Stimulated activated naive B cell treated with anti-CD40 and anti-IgM and Interleukin-4, amounts not matched to agents 10 μg/mL and 1 μg/mL and 100 μg/mL, for 72 hours (primary cell): ENCODE measurements around the gene SLFN12L.
A peak's percentile ranks its signal among the peaks of the same experiment; 100 is the strongest.
"Not testable (repeated sequence)": the region's sequence is repeated elsewhere in the genome, so short reads cannot be mapped to it uniquely, and the experiment has no call there.

Experiments used
- ATAC-seq, 2 donors: fragments of 150-1000 bp; cut with Tn5 transposase; replicated peaks; 2 replicates each; pipeline ENCODE4 v1.10.0; 2021; ENCODE audit warnings: moderate library complexity in 1 of 2
- DNase-seq: peaks from one replicate; pipeline ENCODE4 v3.0.0; 2021
- H3K27ac Mint-ChIP-seq: one replicate; pipeline ENCODE4 v1.8.0; 2022; ENCODE audit warnings: mild to moderate bottlenecking, mixed read lengths
- H3K27me3 Mint-ChIP-seq, 2 donors: one replicate each; pipeline ENCODE4 v1.8.0; 2022; ENCODE audit warnings: mixed read lengths in 2 of 2
- H3K36me3 Mint-ChIP-seq, 2 donors: one replicate each; pipeline ENCODE4 v1.8.0; 2022; ENCODE audit warnings: mixed read lengths in 2 of 2, mild to moderate bottlenecking in 1 of 2
- H3K4me1 Mint-ChIP-seq, 2 donors: one replicate each; pipeline ENCODE4 v1.8.0; 2022; ENCODE audit warnings: mixed read lengths in 2 of 2, mild to moderate bottlenecking in 1 of 2
- H3K4me3 Mint-ChIP-seq, 2 donors: one replicate each; pipeline ENCODE4 v1.8.0; 2022; ENCODE audit warnings: mild to moderate bottlenecking in 2 of 2, mixed read lengths in 2 of 2, moderate library complexity in 1 of 2
- H3K9me3 Mint-ChIP-seq, 2 donors: one replicate each; pipeline ENCODE4 v1.8.0; 2022; ENCODE audit warnings: mixed read lengths in 2 of 2, mild to moderate bottlenecking in 1 of 2

Gene SLFN12L

GRCh38 chr17:35537601-35538141 is at the start of gene SLFN12L:
Gene SLFN12L, minus strand, starts transcription at chr17:35537678. Its CDS starts 15,314 bp downstream, at chr17:35522364.
- Mint-ChIP-seq H3K27me3 (no peaks in the 10 kb centered on the region), H3K4me3 (peak within 1 kb of the TSS; percentile 66 to 73), H3K27ac (peak within 1 kb of the TSS; percentile 82), H3K4me1 (peaks cover 25 to 54% of the 10 kb centered on the region in 2 donors), H3K9me3 (no peaks in the 10 kb centered on the region), H3K36me3 (no peaks in the 10 kb centered on the region)
- ATAC-seq (peak; percentile 71), DNase-seq (no peak)

GRCh38 chr17:35586569-35587073 is 49.1 kb upstream of the SLFN12L start:
- peaks cover 4 to 9% of the 10 kb centered on the region in 2 donors for H3K36me3 Mint-ChIP-seq
- H3K27me3 Mint-ChIP-seq, result no peaks in the 10 kb centered on the region
- no peak for DNase-seq
- no peaks in the 10 kb centered on the region for H3K9me3 Mint-ChIP-seq
- peak; percentile 6 to 7 for ATAC-seq
- H3K4me1 Mint-ChIP-seq, result peaks cover 12 to 32% of the 10 kb centered on the region in 2 donors
- H3K27ac Mint-ChIP-seq, result peak overlapping the region; percentile 95
- peak overlapping the region; percentile 91 to 93 for H3K4me3 Mint-ChIP-seq

- DNase-seq, result no peak
- H3K4me1 Mint-ChIP-seq, result peaks cover 8 to 14% of the 10 kb centered on the region in 2 donors
- H3K4me3 Mint-ChIP-seq, result no peak overlapping the region
- ATAC-seq, result no peak
- H3K27ac Mint-ChIP-seq, result no peak overlapping the region
- H3K27me3 Mint-ChIP-seq, result no peaks in the 10 kb centered on the region
- no peaks in the 10 kb centered on the region for H3K9me3 Mint-ChIP-seq
- peaks cover 4 to 6% of the 10 kb centered on the region in 2 donors for H3K36me3 Mint-ChIP-seq
Measured at GRCh38 chr17:35584061-35584460, 46.6 kb upstream of the SLFN12L start.

- Mint-ChIP-seq H3K36me3 (peaks cover 1 to 12% of the 10 kb centered on the region in 2 donors), H3K27ac (peak overlapping the region; percentile 99), H3K9me3 (no peaks in the 10 kb centered on the region), H3K4me1 (peaks cover 15 to 24% of the 10 kb centered on the region in 2 donors), H3K4me3 (peak overlapping the region; percentile 97 to 100), H3K27me3 (no peaks in the 10 kb centered on the region)
- DNase-seq (no peak), ATAC-seq (peak in 1 of 2 donors; percentile 31)
Measured at GRCh38 chr17:35578929-35579432, 41.5 kb upstream of the SLFN12L start.

GRCh38 chr17:35578197-35578928 is 40.9 kb upstream of the SLFN12L start, which contains the start of gene PEX12:
Gene PEX12, minus strand, starts transcription at chr17:35578571. Its CDS starts 550 bp downstream, at chr17:35578021.
- H3K4me3 Mint-ChIP-seq, result peak within 1 kb of the TSS; percentile 97 to 100
- no peaks in the 10 kb centered on the region for H3K27me3 Mint-ChIP-seq
- H3K4me1 Mint-ChIP-seq, result peaks cover 15 to 24% of the 10 kb centered on the region in 2 donors
- peak within 1 kb of the TSS; percentile 99 for H3K27ac Mint-ChIP-seq
- ATAC-seq, result peak; percentile 96 to 97
- H3K36me3 Mint-ChIP-seq, result peaks cover 1 to 12% of the 10 kb centered on the region in 2 donors
- peak; percentile 86 for DNase-seq
- H3K9me3 Mint-ChIP-seq, result no peaks in the 10 kb centered on the region

- peaks cover 15 to 24% of the 10 kb centered on the region in 2 donors for H3K4me1 Mint-ChIP-seq
- H3K4me3 Mint-ChIP-seq, result peak overlapping the region; percentile 97 to 100
- H3K27ac Mint-ChIP-seq, result peak overlapping the region; percentile 99
- DNase-seq, result no peak
- peaks cover 1 to 12% of the 10 kb centered on the region in 2 donors for H3K36me3 Mint-ChIP-seq
- H3K9me3 Mint-ChIP-seq, result no peaks in the 10 kb centered on the region
- H3K27me3 Mint-ChIP-seq, result no peaks in the 10 kb centered on the region
- peak in 1 of 2 donors; percentile 14 for ATAC-seq
Measured at GRCh38 chr17:35577830-35578196, 40.3 kb upstream of the SLFN12L start.

- Mint-ChIP-seq H3K4me1 (peaks cover 15 to 30% of the 10 kb centered on the region in 2 donors), H3K9me3 (no peaks in the 10 kb centered on the region), H3K36me3 (peaks cover 3 to 18% of the 10 kb centered on the region in 2 donors), H3K27ac (no peak overlapping the region), H3K27me3 (no peaks in the 10 kb centered on the region), H3K4me3 (no peak overlapping the region)
- DNase-seq (no peak), ATAC-seq (no peak)
Measured at GRCh38 chr17:35575759-35576158, 38.3 kb upstream of the SLFN12L start.

- H3K27ac Mint-ChIP-seq, result no peak overlapping the region
- ATAC-seq, result no peak
- peaks cover 20 to 40% of the 10 kb centered on the region in 2 donors for H3K4me1 Mint-ChIP-seq
- peaks cover 8 to 21% of the 10 kb centered on the region in 2 donors for H3K36me3 Mint-ChIP-seq
- peak overlapping the region; percentile 50 to 84 for H3K4me3 Mint-ChIP-seq
- DNase-seq, result no peak
- H3K27me3 Mint-ChIP-seq, result no peaks in the 10 kb centered on the region
- no peaks in the 10 kb centered on the region for H3K9me3 Mint-ChIP-seq
Measured at GRCh38 chr17:35569405-35569804, 31.9 kb upstream of the SLFN12L start.

- H3K9me3 Mint-ChIP-seq, result no peaks in the 10 kb centered on the region
- peak overlapping the region; percentile 98 for H3K27ac Mint-ChIP-seq
- H3K4me3 Mint-ChIP-seq, result peak overlapping the region; percentile 84
- peaks cover 8 to 19% of the 10 kb centered on the region in 2 donors for H3K36me3 Mint-ChIP-seq
- H3K4me1 Mint-ChIP-seq, result peaks cover 20 to 40% of the 10 kb centered on the region in 2 donors
- DNase-seq (no peak), ATAC-seq (peak; percentile 19 to 29)
- no peaks in the 10 kb centered on the region for H3K27me3 Mint-ChIP-seq
Measured at GRCh38 chr17:35568561-35568960, 31.1 kb upstream of the SLFN12L start.

GRCh38 chr17:35566968-35567367 is 29.5 kb upstream of the SLFN12L start:
- no peaks in the 10 kb centered on the region for H3K9me3 Mint-ChIP-seq

GRCh38 chr17:35563181-35563580 is 25.7 kb upstream of the SLFN12L start:
- H3K27me3 Mint-ChIP-seq, result peaks cover 7 to 15% of the 10 kb centered on the region in 2 donors
- H3K36me3 Mint-ChIP-seq, result not testable (repeated sequence)

More at GRCh38 chr17:35566968-35567367, 29.5 kb upstream of the SLFN12L start:
- peaks cover 20 to 40% of the 10 kb centered on the region in 2 donors for H3K4me1 Mint-ChIP-seq
- no peaks in the 10 kb centered on the region for H3K27me3 Mint-ChIP-seq
- peak overlapping the region; percentile 79 for H3K27ac Mint-ChIP-seq
- peaks cover 6 to 16% of the 10 kb centered on the region in 2 donors for H3K36me3 Mint-ChIP-seq
- DNase-seq (no peak), ATAC-seq (no peak)
- peak overlapping the region; percentile 67 to 84 for H3K4me3 Mint-ChIP-seq

GRCh38 chr17:35560703-35561102 is 23.2 kb upstream of the SLFN12L start, which contains the start of gene SLFN14:
Gene SLFN14, minus strand, starts transcription at chr17:35560819. Its CDS starts 2,757 bp downstream, at chr17:35558062.
- H3K27me3 Mint-ChIP-seq, result peaks cover 20 to 27% of the 10 kb centered on the region in 2 donors
- H3K4me1 Mint-ChIP-seq, result peaks cover 5 to 12% of the 10 kb centered on the region in 2 donors
- no peak within 1 kb of the TSS for H3K4me3 Mint-ChIP-seq
- no peak for DNase-seq
- ATAC-seq, result peak; percentile 67 to 80
- no peaks in the 10 kb centered on the region for H3K9me3 Mint-ChIP-seq
- H3K36me3 Mint-ChIP-seq, result no peaks in the 10 kb centered on the region
- H3K27ac Mint-ChIP-seq, result no peak within 1 kb of the TSS

More at GRCh38 chr17:35563181-35563580, 25.7 kb upstream of the SLFN12L start:
- H3K4me3 Mint-ChIP-seq, H3K9me3 Mint-ChIP-seq, H3K27ac Mint-ChIP-seq, DNase-seq, ATAC-seq: not testable (repeated sequence)
- H3K4me1 Mint-ChIP-seq, result peaks cover 10 to 25% of the 10 kb centered on the region in 2 donors

GRCh38 chr17:35559495-35560210 is 22.2 kb upstream of the SLFN12L start:
- peaks cover 20 to 27% of the 10 kb centered on the region in 2 donors for H3K27me3 Mint-ChIP-seq
- no peaks in the 10 kb centered on the region for H3K36me3 Mint-ChIP-seq
- peaks cover 5 to 12% of the 10 kb centered on the region in 2 donors for H3K4me1 Mint-ChIP-seq

GRCh38 chr17:35557353-35557752 is 19.9 kb upstream of the SLFN12L start:
- H3K27me3 Mint-ChIP-seq, result peaks cover 27% of the 10 kb centered on the region in 2 donors
- no peaks in the 10 kb centered on the region for H3K9me3 Mint-ChIP-seq
- DNase-seq (no peak), ATAC-seq (no peak)
- H3K4me1 Mint-ChIP-seq, result peaks cover 5 to 12% of the 10 kb centered on the region in 2 donors
- H3K4me3 Mint-ChIP-seq, result no peak overlapping the region
- H3K36me3 Mint-ChIP-seq, result no peaks in the 10 kb centered on the region
- no peak overlapping the region for H3K27ac Mint-ChIP-seq

More at GRCh38 chr17:35559495-35560210, 22.2 kb upstream of the SLFN12L start:
- H3K9me3 Mint-ChIP-seq, result no peaks in the 10 kb centered on the region
- no peak for ATAC-seq
- H3K4me3 Mint-ChIP-seq, result no peak overlapping the region
- no peak overlapping the region for H3K27ac Mint-ChIP-seq
- no peak for DNase-seq
